Tibial nerve (tissue), 4 donors: ENCODE data around the gene ANGPTL8. TPM values are rescaled to one million over a fixed set of nuclear protein-coding genes. Genes with fewer than 3 reads are reported as not detected.

Source experiments
- DNase-seq, 2 donors: peaks; one replicate each; pipeline ENCODE4 v3.0.0-alpha.2; 2019; ENCODE audit warnings: low spot score in 2 of 2
- H3K27ac ChIP-seq, 4 donors: fragments of 200-600 bp; sonication (generic) in 3 of 4; one replicate each; pipeline ENCODE4 v1.5.1; 2017 to 2019; ENCODE audit warnings: mild to moderate bottlenecking in 1 of 4
- H3K27me3 ChIP-seq, 2 donors: fragments of 200-600 bp; sonication (generic) in 1 of 2; one replicate each; pipeline versions ENCODE4 v1.5.1 to v1.6.0; 2017 to 2019
- H3K36me3 ChIP-seq, 3 donors: fragments of 200-600 bp; sonication (generic); one replicate each; pipeline ENCODE4 v1.5.1; 2018 to 2019
- H3K4me1 ChIP-seq, 4 donors: fragments of 200-600 bp; sonication (generic) in 3 of 4; one replicate each; pipeline ENCODE4 v1.5.1; 2017 to 2019
- H3K4me3 ChIP-seq, 4 donors: fragments of 200-600 bp; sonication (generic) in 3 of 4; one replicate each; pipeline ENCODE4 v1.5.1; 2017 to 2019; ENCODE audit warnings: mild to moderate bottlenecking in 1 of 4, moderate library complexity in 1 of 4
- H3K9me3 ChIP-seq, 4 donors: fragments of 200-600 bp; sonication (generic) in 3 of 4; one replicate each; pipeline ENCODE4 v1.5.1; 2017 to 2019
- CTCF ChIP-seq, 5 experiments: fragments of 200-600 bp in 3 of 5; fragments of 450-650 bp in 2 of 5; sonication (generic) in 3 of 5; IDR thresholded peaks; one replicate each; pipeline ENCODE4 v1.5.1; 2016 to 2019; ENCODE audit warnings: antibody characterized with exemption in 5 of 5, mild to moderate bottlenecking in 3 of 5, moderate library complexity in 2 of 5
- EP300 ChIP-seq, 2 donors: sonication (generic); formaldehyde crosslinking; IDR thresholded peaks; one replicate each; pipeline ENCODE4 v1.6.1; 2017; ENCODE audit warnings: antibody characterized with exemption in 2 of 2, mild to moderate bottlenecking in 1 of 2
- POLR2A ChIP-seq, 2 donors: fragments of 450-650 bp; IDR thresholded peaks; one replicate each; pipeline ENCODE4 v1.6.1; 2017; ENCODE audit warnings: antibody characterized with exemption in 2 of 2, mild to moderate bottlenecking in 2 of 2, moderate library complexity in 2 of 2
- WGBS, 2 donors: methylation state at CpG; one replicate each; pipeline ENCODE4 v1.1.5; 2018; 5-methylcytosine and 5-hydroxymethylcytosine counted together
- total RNA-seq, 4 donors: library from RNA; depleted of rRNA; stranded (reverse); fragments of >200 nt; gene quantifications; one replicate each; pipeline ENCODE4 v1.1.0, GENCODE V29; 2016

ANGPTL8 gene
- total RNA-seq, 4 donors from 2014 or later: 2.0 to 13.2 (median 10.8) TPM; not detected in 1

- H3K36me3 ChIP-seq: peaks cover 0 to 61% (median 0%) of the 10 kb centered on the region in 3 donors
- no peak overlapping the region for H3K27ac ChIP-seq
- H3K4me1 ChIP-seq: peaks cover 0 to 30% (median 5%) of the 10 kb centered on the region in 4 donors
- no peak for DNase-seq
- no peaks in the 10 kb centered on the region for H3K9me3 ChIP-seq
- no peak for TF ChIP-seq POLR2A (IDR thresholded peaks at IDR 0.05)
- TF ChIP-seq EP300 (IDR thresholded peaks at IDR 0.05): no peak
- TF ChIP-seq CTCF (IDR thresholded peaks at IDR 0.05): no peak
- 97% methylated on average over 4 of the region's 4 CpGs for WGBS, 2 donors
- no peak overlapping the region for H3K4me3 ChIP-seq
- H3K27me3 ChIP-seq: no peaks in the 10 kb centered on the region
Measured at GRCh38 chr19:11251217-11251616, 11.8 kb downstream of the ANGPTL8 start.

GRCh38 chr19:11251650-11252314 is 12.4 kb downstream of the ANGPTL8 start:
- Histone ChIP-seq H3K4me1 (peaks cover 0 to 33% (median 5%) of the 10 kb centered on the region in 4 donors), H3K27ac (no peak overlapping the region), H3K4me3 (no peak overlapping the region), H3K27me3 (no peaks in the 10 kb centered on the region), H3K9me3 (no peaks in the 10 kb centered on the region), H3K36me3 (peaks cover 0 to 59% (median 0%) of the 10 kb centered on the region in 3 donors)
- DNase-seq: no peak
- WGBS, 2 donors: 78 to 85% methylated on average over 11 of the region's 11 CpGs
- TF ChIP-seq EP300 (IDR thresholded peaks at IDR 0.05) (no peak), CTCF (IDR thresholded peaks at IDR 0.05) (no peak), POLR2A (IDR thresholded peaks at IDR 0.05) (no peak)

DNA sequence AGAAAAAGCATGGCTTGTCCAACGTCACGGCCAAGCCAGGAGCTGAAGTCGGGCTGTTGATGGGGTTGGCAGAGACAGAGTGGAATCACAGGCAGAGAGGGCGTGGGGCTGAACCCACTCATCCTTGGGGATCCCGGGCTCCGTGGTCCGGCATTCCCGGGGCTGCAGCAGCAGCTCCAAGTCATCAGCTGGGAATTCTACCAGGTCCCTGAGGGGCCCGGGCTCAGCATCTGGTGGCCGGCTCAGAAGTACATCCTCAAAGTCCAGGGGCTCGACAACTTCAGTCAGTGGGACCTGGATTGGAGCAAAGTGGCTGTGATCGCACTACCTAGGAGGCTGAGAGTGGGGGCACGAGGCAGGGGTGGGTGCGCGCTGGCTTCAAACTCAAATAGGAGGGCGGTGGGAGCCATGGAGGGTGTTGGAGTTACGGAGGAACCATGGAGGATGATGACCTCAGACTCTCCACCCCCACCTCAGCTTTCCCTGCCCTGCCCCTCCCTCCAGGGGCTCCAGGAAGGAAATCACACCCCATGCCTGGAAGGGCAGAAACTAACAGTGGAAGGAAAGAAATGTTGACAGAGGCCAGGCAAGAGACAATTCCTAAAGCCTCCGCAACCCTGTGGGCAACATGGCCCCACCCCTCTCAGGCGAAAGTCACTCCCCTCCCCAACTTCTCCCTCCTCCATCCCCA is 13.4 kb downstream of the ANGPTL8 start:
- H3K4me3 ChIP-seq: no peak overlapping the region
- no peak for DNase-seq
- H3K27me3 ChIP-seq: no peaks in the 10 kb centered on the region
- H3K9me3 ChIP-seq: no peaks in the 10 kb centered on the region
- TF ChIP-seq EP300 (IDR thresholded peaks at IDR 0.05) (no peak), POLR2A (IDR thresholded peaks at IDR 0.05) (no peak), CTCF (IDR thresholded peaks at IDR 0.05) (no peak)
- peaks cover 0 to 27% (median under 1%) of the 10 kb centered on the region in 4 donors for H3K4me1 ChIP-seq
- peaks cover 0 to 51% (median 0%) of the 10 kb centered on the region in 3 donors for H3K36me3 ChIP-seq
- WGBS, 2 donors: 80% methylated on average over 19 of the region's 19 CpGs
- H3K27ac ChIP-seq: peak overlapping the region in 2 of 4 donors; percentile 12 to 66

GRCh38 chr19:11254666-11255065 is 15.2 kb downstream of the ANGPTL8 start:
- Histone ChIP-seq H3K36me3 (peaks cover 0 to 38% (median 0%) of the 10 kb centered on the region in 3 donors), H3K4me1 (peaks cover 0 to 22% (median 0%) of the 10 kb centered on the region in 4 donors), H3K4me3 (no peak overlapping the region), H3K9me3 (no peaks in the 10 kb centered on the region), H3K27me3 (no peaks in the 10 kb centered on the region), H3K27ac (no peak overlapping the region)
- TF ChIP-seq CTCF (IDR thresholded peaks at IDR 0.05): no peak
- no peak for TF ChIP-seq POLR2A (IDR thresholded peaks at IDR 0.05)
- no peak for TF ChIP-seq EP300 (IDR thresholded peaks at IDR 0.05)
- no peak for DNase-seq
- 87 to 90% methylated on average over 5 of the region's 5 CpGs for WGBS, 2 donors

- Histone ChIP-seq H3K36me3 (peaks cover 0 to 22% (median 0%) of the 10 kb centered on the region in 3 donors), H3K27ac (peak overlapping the region in 1 of 4 donors; percentile 51), H3K27me3 (no peaks in the 10 kb centered on the region), H3K4me1 (peaks cover 0 to 24% (median 0%) of the 10 kb centered on the region in 4 donors), H3K4me3 (no peak overlapping the region), H3K9me3 (no peaks in the 10 kb centered on the region)
- no peak for TF ChIP-seq POLR2A (IDR thresholded peaks at IDR 0.05)
- TF ChIP-seq CTCF (IDR thresholded peaks at IDR 0.05): no peak
- no peak for TF ChIP-seq EP300 (IDR thresholded peaks at IDR 0.05)
- DNase-seq: no peak
- WGBS, 2 donors: 7 to 18% methylated on average over 7 of the region's 7 CpGs
Measured at GRCh38 chr19:11256189-11256588, 16.8 kb downstream of the ANGPTL8 start.
